Endothelial cell of umbilical vein (primary cell): ENCODE data around the gene CHSY1. TPM values are rescaled to one million over a fixed set of nuclear protein-coding genes. Genes with fewer than 3 reads are reported as not detected.

Experiments used
- BruUV-seq: library from RNA; stranded (reverse); fragments of 400-500 nt; replicated peaks from 2 replicates; lab custom pipeline; 2021; lab: Mats Ljungman, UMichigan
- CTCF ChIA-PET: fragments of 300-600, 350-600 bp; sonication (Branson Sonifier 250); formaldehyde crosslinking; loops from one replicate; lab custom pipeline; 2021; ENCODE audit warnings: antibody characterized with exemption, inconsistent platforms; lab: Charles Lee
- POLR2A ChIA-PET: fragments of 300-600, 350-600 bp; sonication (Branson Sonifier 250); formaldehyde crosslinking; loops from one replicate; lab custom pipeline; 2021; ENCODE audit warnings: antibody characterized with exemption, inconsistent platforms; lab: Charles Lee
- DNase-seq: peaks from one replicate; pipeline ENCODE4 v3.0.0-alpha.2; 2011; ENCODE audit warnings: low read depth, low spot score
- FAIRE-seq: peaks from 2 replicates; lab custom pipeline; 2011; peaks lifted over from hg19 to GRCh38; lab: Jason Lieb, UNC
- H2AFZ ChIP-seq: 2 replicates; pipeline ENCODE4 v1.6.0; 2012; ENCODE audit warnings: low read depth, low read length, control low read depth, inconsistent platforms
- H3K27ac ChIP-seq: 2 replicates; pipeline ENCODE4 v1.5.1; 2011; ENCODE audit warnings: low read depth, mild to moderate bottlenecking, control low read depth, low read length, moderate library complexity; ENCODE audit not compliant: insufficient read depth
- H3K27me3 ChIP-seq, 2 experiments: 2 replicates each; pipeline versions ENCODE4 v1.6.0 to v1.6.1; 2011; ENCODE audit warnings: low read length in 2 of 2, mixed read lengths in 1 of 2; ENCODE audit not compliant: control insufficient read depth in 2 of 2, insufficient read depth in 2 of 2
- H3K36me3 ChIP-seq, 2 experiments: 2 replicates in 1 of 2; 3 replicates in 1 of 2; pipeline ENCODE4 v1.5.1; 2011; ENCODE audit warnings: low read length in 2 of 2, mild to moderate bottlenecking in 1 of 2, moderate library complexity in 1 of 2; ENCODE audit not compliant: control insufficient read depth in 2 of 2, insufficient read depth in 2 of 2; ENCODE audit errors: extremely low read depth in 1 of 2
- H3K4me1 ChIP-seq: 3 replicates; pipeline ENCODE4 v1.5.1; 2011; ENCODE audit warnings: mild to moderate bottlenecking, low read length; ENCODE audit not compliant: control insufficient read depth, insufficient read depth; ENCODE audit errors: extremely low read depth
- H3K4me2 ChIP-seq: 2 replicates; pipeline ENCODE4 v1.6.1; 2011; ENCODE audit warnings: low read length, control low read depth, mixed read lengths; ENCODE audit not compliant: insufficient read depth
- H3K4me3 ChIP-seq, 3 experiments: fragments of 200-600 bp in 1 of 3; sonication (generic), shearing (Covaris generic) in 1 of 3; replicated peaks in 1 of 3; 2 replicates each; pipeline ENCODE4 v1.5.1; 2011 to 2016; ENCODE audit warnings: control low read depth in 3 of 3, low read length in 3 of 3, mild to moderate bottlenecking in 2 of 3, inconsistent platforms in 1 of 3, low read depth in 1 of 3, moderate library complexity in 1 of 3; ENCODE audit not compliant: insufficient read depth in 1 of 3
- H3K79me2 ChIP-seq: 2 replicates; pipeline ENCODE4 v1.6.0; 2012; ENCODE audit warnings: low read length, inconsistent platforms; ENCODE audit not compliant: control insufficient read depth, insufficient read depth
- H3K9ac ChIP-seq: replicated peaks from 2 replicates; pipeline ENCODE3; 2011; ENCODE audit warnings: low read length, control low read depth; ENCODE audit not compliant: insufficient read depth; ENCODE audit errors: extremely low read depth
- H3K9me1 ChIP-seq: replicated peaks from 3 replicates; pipeline ENCODE4 v1.6.0; 2011; ENCODE audit warnings: mild to moderate bottlenecking, low read length; ENCODE audit not compliant: control insufficient read depth, insufficient read depth; ENCODE audit errors: extremely low read depth
- H3K9me3 ChIP-seq: replicated peaks from 2 replicates; pipeline ENCODE4 v1.5.1; 2012; ENCODE audit warnings: low read length, inconsistent platforms; ENCODE audit not compliant: control insufficient read depth, insufficient read depth
- H4K20me1 ChIP-seq: replicated peaks from 2 replicates; pipeline ENCODE3; 2011; ENCODE audit warnings: mild to moderate bottlenecking, low read length; ENCODE audit not compliant: control insufficient read depth, insufficient read depth; ENCODE audit errors: extremely low read depth
- EZH2 ChIP-seq: IDR thresholded peaks from 2 replicates; pipeline ENCODE4 v1.6.1; 2012; ENCODE audit warnings: borderline replicate concordance, low read depth, mild to moderate bottlenecking, moderate library complexity, low read length, inconsistent platforms; ENCODE audit not compliant: severe bottlenecking
- FOS ChIP-seq: IDR thresholded peaks from 2 replicates; pipeline ENCODE4 v1.6.1; 2011; ENCODE audit warnings: mild to moderate bottlenecking, low read length, moderate library complexity, borderline replicate concordance; ENCODE audit not compliant: insufficient read depth
- GATA2 ChIP-seq: IDR thresholded peaks from 2 replicates; pipeline ENCODE4 v1.7.0; 2011; ENCODE audit warnings: low read depth, mild to moderate bottlenecking, moderate library complexity, mixed read lengths, low read length; ENCODE audit not compliant: insufficient read length, insufficient read depth
- JUN ChIP-seq: IDR thresholded peaks from 2 replicates; pipeline ENCODE4 v1.6.1; 2011; ENCODE audit warnings: borderline replicate concordance, low read depth; ENCODE audit not compliant: insufficient read length, insufficient read depth
- MYC ChIP-seq: IDR thresholded peaks from one replicate; pipeline ENCODE4 v1.6.1; 2011; ENCODE audit warnings: mild to moderate bottlenecking, low read depth, low read length
- POLR2A ChIP-seq: IDR thresholded peaks from 2 replicates; pipeline ENCODE4 v1.6.1; 2012; ENCODE audit warnings: low read depth, mild to moderate bottlenecking, control low read depth, low read length
- POLR2AphosphoS5 ChIP-seq: IDR thresholded peaks from 2 replicates; pipeline ENCODE4 v1.6.1; 2012; ENCODE audit warnings: low read depth, mild to moderate bottlenecking, control low read depth, low read length, moderate library complexity; ENCODE audit not compliant: insufficient read depth
- dilution Hi-C: fragments of 300-500 bp; cut with MboI; formaldehyde crosslinking; loops from one replicate; pipeline ENCODE4 v1.15.0; 2019; ENCODE audit warnings: low sequenced_read_pairs; ENCODE audit not compliant: extremely low pct_ligation_motif_present
- intact Hi-C: fragments of 100-400 bp; cut with micrococcal nuclease; formaldehyde crosslinking; loops from one replicate; pipeline ENCODE4 v1.10.0; 2022
- polyA plus RNA-seq, 4 experiments: library from polyadenylated mRNA; depleted of rRNA in 3 of 4; stranded (reverse) in 3 of 4; unstranded in 1 of 4; fragments of >200 nt; gene quantifications; 2 replicates each; pipeline versions ENCODE4 v1.2.1 to v1.2.3, GENCODE V29; 2011 to 2012; ENCODE audit warnings: missing spikeins in 1 of 4
- total RNA-seq: library from RNA; stranded (reverse); gene quantifications from 2 replicates; pipeline ENCODE4 v1.2.3, GENCODE V29; 2021
- TF ChIP-seq, protein P1 (sequence below), 2 donors: IDR thresholded peaks; 1 replicate in 1 of 2; 2 replicates in 1 of 2; pipeline ENCODE4 v1.5.1; 2011; ENCODE audit warnings: low read length in 2 of 2, mild to moderate bottlenecking in 2 of 2, moderate library complexity in 2 of 2, control low read depth in 1 of 2, inconsistent platforms in 1 of 2, low read depth in 1 of 2; ENCODE audit not compliant: insufficient read depth in 1 of 2; ENCODE audit errors: extremely low read depth in 1 of 2
- TF ChIP-seq, protein P2 (sequence below): IDR thresholded peaks from 2 replicates; pipeline ENCODE4 v1.6.1; 2011; ENCODE audit not compliant: insufficient read depth, insufficient read length

The CHSY1 gene
- total and polyA plus RNA-seq, 2 donors (not counting 3 experiments of a cell fraction or from before 2014, with no cell fraction given), result 23.7 to 50.8 TPM

DNA sequence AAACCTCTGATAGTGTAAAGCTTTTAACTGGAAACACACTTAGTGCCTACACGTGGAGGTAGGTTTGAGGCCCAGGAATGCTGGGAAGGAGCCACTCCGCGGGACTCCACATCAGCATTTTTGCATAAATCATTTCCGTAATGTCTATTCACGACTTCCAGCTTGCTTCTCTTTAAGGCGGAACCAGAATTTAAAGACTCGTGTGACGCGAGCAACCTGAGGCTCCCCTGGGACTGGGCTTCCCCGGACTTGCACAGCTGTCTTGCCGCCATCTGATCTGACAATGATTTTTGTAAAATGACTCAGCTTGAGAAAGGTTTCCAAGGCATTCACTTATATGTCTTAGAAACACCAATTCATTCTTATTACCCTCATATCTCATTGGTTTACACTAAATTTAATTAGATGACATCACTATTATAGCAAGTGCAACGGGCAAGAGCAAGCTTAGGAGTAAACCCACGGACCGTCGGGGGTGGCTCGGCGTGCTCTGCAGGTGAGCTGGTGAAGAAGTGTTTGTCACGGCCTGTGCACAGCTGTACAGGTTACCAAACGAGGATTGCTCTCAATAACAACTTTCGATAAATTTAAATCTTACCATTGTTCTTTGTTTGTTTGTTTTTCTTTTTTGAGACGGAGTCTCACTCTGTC, 95.2 kb downstream of the CHSY1 start:
- CTCF ChIA-PET, result interaction anchor here (1.6 kb wide), 1 partner anchor 10 kb away, joined by 7 read pairs; no protein-coding TSS in a partner anchor

More for the DNA sequence above, 95.2 kb downstream of the CHSY1 start:
- POLR2A ChIA-PET, result no interaction called here
- H3K9ac ChIP-seq, result no peak overlapping the region
- BruUV-seq, result no TSS peak
- TF ChIP-seq POLR2AphosphoS5 (no peak), FOS (no peak), MYC (no peak), JUN (no peak), EZH2 (no peak), POLR2A (no peak), GATA2 (no peak)
- TF ChIP-seq, protein P1, sequence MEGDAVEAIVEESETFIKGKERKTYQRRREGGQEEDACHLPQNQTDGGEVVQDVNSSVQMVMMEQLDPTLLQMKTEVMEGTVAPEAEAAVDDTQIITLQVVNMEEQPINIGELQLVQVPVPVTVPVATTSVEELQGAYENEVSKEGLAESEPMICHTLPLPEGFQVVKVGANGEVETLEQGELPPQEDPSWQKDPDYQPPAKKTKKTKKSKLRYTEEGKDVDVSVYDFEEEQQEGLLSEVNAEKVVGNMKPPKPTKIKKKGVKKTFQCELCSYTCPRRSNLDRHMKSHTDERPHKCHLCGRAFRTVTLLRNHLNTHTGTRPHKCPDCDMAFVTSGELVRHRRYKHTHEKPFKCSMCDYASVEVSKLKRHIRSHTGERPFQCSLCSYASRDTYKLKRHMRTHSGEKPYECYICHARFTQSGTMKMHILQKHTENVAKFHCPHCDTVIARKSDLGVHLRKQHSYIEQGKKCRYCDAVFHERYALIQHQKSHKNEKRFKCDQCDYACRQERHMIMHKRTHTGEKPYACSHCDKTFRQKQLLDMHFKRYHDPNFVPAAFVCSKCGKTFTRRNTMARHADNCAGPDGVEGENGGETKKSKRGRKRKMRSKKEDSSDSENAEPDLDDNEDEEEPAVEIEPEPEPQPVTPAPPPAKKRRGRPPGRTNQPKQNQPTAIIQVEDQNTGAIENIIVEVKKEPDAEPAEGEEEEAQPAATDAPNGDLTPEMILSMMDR (IDR thresholded peaks at IDR 0.05; ENCODE audit: extremely low read depth in 1 of 2, insufficient read depth in 1 of 2, low read depth in 1 of 2, low read length in 2 of 2), result no peak
- TF ChIP-seq, protein P2, sequence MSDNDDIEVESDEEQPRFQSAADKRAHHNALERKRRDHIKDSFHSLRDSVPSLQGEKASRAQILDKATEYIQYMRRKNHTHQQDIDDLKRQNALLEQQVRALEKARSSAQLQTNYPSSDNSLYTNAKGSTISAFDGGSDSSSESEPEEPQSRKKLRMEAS, result no peak
- H3K36me3 ChIP-seq, result no peaks in the 10 kb centered on the region
- no peaks in the 10 kb centered on the region for H3K27me3 ChIP-seq
- H3K4me2 ChIP-seq, result no peak overlapping the region
- FAIRE-seq (no peak), DNase-seq (no peak)
- H2AFZ ChIP-seq, result no peak overlapping the region
- no peaks in the 10 kb centered on the region for H3K9me3 ChIP-seq
- no peak overlapping the region for H3K4me3 ChIP-seq
- dilution Hi-C loops, result no loop called here
- H3K79me2 ChIP-seq, result no peaks in the 10 kb centered on the region
- H3K27ac ChIP-seq, result no peak overlapping the region
- H3K4me1 ChIP-seq, result no peaks in the 10 kb centered on the region
- no peaks in the 10 kb centered on the region for H3K9me1 ChIP-seq
- intact Hi-C loops, result no loop called here
- no peaks in the 10 kb centered on the region for H4K20me1 ChIP-seq
